HCT116 (cell line): ENCODE data around the gene LRRN3. TPM values are rescaled to one million over a fixed set of nuclear protein-coding genes. Genes with fewer than 3 reads are reported as not detected.
A peak's percentile ranks its signal among the peaks of the same experiment; 100 is the strongest.

Source experiments
- ATAC-seq: fragments of 200-7000 bp; cut with Tn5 transposase; 2 replicates; pipeline ENCODE4 v1.9.1; 2020; ENCODE audit warnings: mild to moderate bottlenecking, moderate library complexity
- Bru-seq: library from RNA; stranded (reverse); fragments of 400-500 nt; gene quantifications from one replicate; lab custom pipeline; 2021; lab: Mats Ljungman, UMichigan
- BruChase-seq, 2 experiments: library from RNA; stranded (reverse); fragments of 400-500 nt; gene quantifications; one replicate each; lab custom pipeline; 2021; lab: Mats Ljungman, UMichigan
- BruUV-seq: library from RNA; stranded (reverse); fragments of 400-500 nt; replicated peaks from 2 replicates; lab custom pipeline; 2021; lab: Mats Ljungman, UMichigan
- CTCF ChIA-PET: fragments of 300-600 bp; sonication (Branson Sonifier 250); formaldehyde crosslinking; loops from one replicate; lab custom pipeline; 2021; ENCODE audit warnings: antibody characterized with exemption; lab: Charles Lee
- POLR2A ChIA-PET: fragments of 300-600, 350-600 bp; sonication (Branson Sonifier 250); formaldehyde crosslinking; loops from one replicate; lab custom pipeline; 2021; ENCODE audit warnings: antibody characterized with exemption; lab: Charles Lee
- RAD21 ChIA-PET, 2 experiments: fragments of 300-600 bp; sonication (Branson Sonifier 250); formaldehyde crosslinking; loops; one replicate each; lab custom pipeline; 2023; ENCODE audit warnings: low total read pairs in 2 of 2; ENCODE audit not compliant: uncharacterized antibody in 2 of 2, unreplicated experiment in 2 of 2, low non-redundant PET in 1 of 2; lab: Charles Lee
- DNase-seq: peaks from one replicate; pipeline ENCODE4 v3.0.0-alpha.2; 2010; ENCODE audit warnings: low read depth, low spot score
- H2AFZ ChIP-seq: fragments of 200-600 bp; shearing (Covaris generic), sonication (generic); 2 replicates; pipeline ENCODE4 v1.6.1; 2017; ENCODE audit warnings: low read depth, mixed run types, mixed read lengths, antibody characterized with exemption, low read length; ENCODE audit not compliant: poor library complexity, severe bottlenecking
- H3K27ac ChIP-seq: 2 replicates; pipeline ENCODE4 v1.5.1; 2012; ENCODE audit warnings: low read depth, low read length
- H3K27me3 ChIP-seq: fragments of 200-600 bp; sonication (generic); 2 replicates; pipeline ENCODE4 v1.6.1; 2016; ENCODE audit warnings: mixed run types, low read length, mixed read lengths; ENCODE audit not compliant: insufficient read depth
- H3K36me3 ChIP-seq, 2 experiments: fragments of 200-500 bp in 1 of 2; fragments of 200-600 bp in 1 of 2; sonication (Bioruptor generic) in 1 of 2; sonication (generic) in 1 of 2; 2 replicates each; pipeline versions ENCODE4 v1.5.1 to v1.6.1; 2014 to 2016; ENCODE audit warnings: low read length in 2 of 2, inconsistent platforms in 1 of 2, mixed read lengths in 1 of 2, mixed run types in 1 of 2; ENCODE audit not compliant: insufficient read depth in 2 of 2, control insufficient read depth in 1 of 2
- H3K4me1 ChIP-seq, 2 experiments: fragments of 200-600 bp in 1 of 2; sonication (generic) in 1 of 2; 2 replicates each; pipeline versions ENCODE4 v1.5.1 to v1.6.1; 2012 to 2017; ENCODE audit warnings: low read length in 2 of 2, inconsistent platforms in 1 of 2, mild to moderate bottlenecking in 1 of 2, mixed read lengths in 1 of 2, mixed run types in 1 of 2, moderate library complexity in 1 of 2; ENCODE audit not compliant: insufficient read depth in 2 of 2, control insufficient read depth in 1 of 2
- H3K4me2 ChIP-seq: fragments of 200-600 bp; sonication (generic); 2 replicates; pipeline ENCODE4 v1.6.1; 2017; ENCODE audit warnings: mixed run types, low read length, mixed read lengths
- H3K4me3 ChIP-seq, 2 experiments: fragments of 200-600 bp in 1 of 2; sonication (generic) in 1 of 2; replicated peaks in 1 of 2; 2 replicates each; pipeline ENCODE4 v1.5.1; 2011 to 2016; ENCODE audit warnings: low read length in 2 of 2, control low read depth in 1 of 2, low read depth in 1 of 2, mild to moderate bottlenecking in 1 of 2, mixed read lengths in 1 of 2, mixed run types in 1 of 2
- H3K79me2 ChIP-seq: fragments of 200-600 bp; sonication (generic); 2 replicates; pipeline ENCODE4 v1.6.1; 2017; ENCODE audit warnings: mild to moderate bottlenecking, mixed run types, low read length, moderate library complexity, mixed read lengths; ENCODE audit not compliant: insufficient read depth
- H3K9ac ChIP-seq: fragments of 200-600 bp; sonication (generic); 2 replicates; pipeline ENCODE4 v1.6.1; 2016; ENCODE audit warnings: low read length, mixed read lengths
- H3K9me2 ChIP-seq: fragments of 200-600 bp; sonication (generic), shearing (Covaris generic); 2 replicates; pipeline ENCODE4 v1.6.1; 2017; ENCODE audit warnings: mixed run types, mild to moderate bottlenecking, moderate library complexity; ENCODE audit not compliant: insufficient read depth
- H3K9me3 ChIP-seq, 2 experiments: fragments of 200-500 bp in 1 of 2; fragments of 200-600 bp in 1 of 2; sonication (Bioruptor generic) in 1 of 2; sonication (generic) in 1 of 2; 2 replicates each; pipeline ENCODE4 v1.6.1; 2014 to 2017; ENCODE audit warnings: low read length in 2 of 2, mixed read lengths in 2 of 2, inconsistent platforms in 1 of 2, low read depth in 1 of 2, mild to moderate bottlenecking in 1 of 2, mixed run types in 1 of 2, moderate library complexity in 1 of 2; ENCODE audit not compliant: control insufficient read depth in 1 of 2, insufficient read depth in 1 of 2
- H4K20me1 ChIP-seq: fragments of 200-600 bp; sonication (generic), shearing (Covaris generic); 2 replicates; pipeline ENCODE4 v1.6.1; 2017; ENCODE audit warnings: mixed run types, mild to moderate bottlenecking, moderate library complexity; ENCODE audit not compliant: insufficient read depth
- ATF3 ChIP-seq: IDR thresholded peaks from 2 replicates; pipeline ENCODE4 v1.6.1; 2012
- CBX3 ChIP-seq: IDR thresholded peaks from 2 replicates; pipeline ENCODE4 v1.6.1; 2012; ENCODE audit warnings: low read depth
- ELF1 ChIP-seq: IDR thresholded peaks from 2 replicates; pipeline ENCODE4 v1.6.1; 2012; ENCODE audit warnings: low read depth, borderline replicate concordance
- EZH2 ChIP-seq: fragments of 200-600 bp; sonication (generic); IDR thresholded peaks from 2 replicates; pipeline ENCODE4 v1.6.1; 2017; ENCODE audit warnings: antibody characterized with exemption, mixed run types
- JUND ChIP-seq: IDR thresholded peaks from 2 replicates; pipeline ENCODE4 v1.6.1; 2012
- POLR2A ChIP-seq: IDR thresholded peaks from 2 replicates; pipeline ENCODE4 v1.7.0; 2011; ENCODE audit warnings: borderline replicate concordance; ENCODE audit not compliant: insufficient read depth, insufficient read length; ENCODE audit errors: extremely low read depth
- POLR2AphosphoS5 ChIP-seq: IDR thresholded peaks from 2 replicates; pipeline ENCODE4 v1.6.1; 2011; ENCODE audit warnings: mild to moderate bottlenecking, low read depth, low read length, moderate library complexity
- REST ChIP-seq: IDR thresholded peaks from 2 replicates; pipeline ENCODE4 v1.6.1; 2012; ENCODE audit warnings: low read depth
- SP1 ChIP-seq: IDR thresholded peaks from 2 replicates; pipeline ENCODE4 v1.6.1; 2012; ENCODE audit warnings: low read depth
- TCF7L2 ChIP-seq: IDR thresholded peaks from 2 replicates; pipeline ENCODE4 v1.7.0; 2011; ENCODE audit warnings: borderline replicate concordance, inconsistent platforms; ENCODE audit not compliant: insufficient read depth, insufficient read length; ENCODE audit errors: extremely low read depth
- intact Hi-C: fragments of 100-400 bp; cut with micrococcal nuclease; formaldehyde crosslinking; loops from 2 replicates; pipeline ENCODE4 v1.10.0; 2022
- long read RNA-seq: library from polyadenylated mRNA; unstranded; transcript quantifications from one replicate; pipeline ENCODE4 v2.0.0, GENCODE V29; 2021; ENCODE audit not compliant: unreplicated experiment
- polyA plus RNA-seq: library from polyadenylated mRNA; unstranded; fragments of >200 nt; gene quantifications from 2 replicates; pipeline ENCODE4 v1.2.1, GENCODE V29; 2012; ENCODE audit warnings: missing spikeins
- total RNA-seq: library from RNA; stranded (reverse); gene quantifications from one replicate; pipeline ENCODE4 v1.2.1, GENCODE V29; 2021; ENCODE audit not compliant: unreplicated experiment

The LRRN3 gene
- total RNA-seq (0.07 TPM), Bru-seq, nascent RNA (not detected), BruChase-seq, experiment 1, labeled RNA remaining after a 6-hour chase (percentile 3 among the genes with signal in this experiment), BruChase-seq, experiment 2, labeled RNA remaining after a 2-hour chase (not detected)
- not detected in 2 replicates for polyA plus RNA-seq
- long read RNA-seq = 0 reads

GRCh38 chr7:111090846-111091245 is at the start of gene LRRN3:
LRRN3 (plus strand) TSS chr7:111091127; CDS start chr7:111122773, 31,646 bp downstream.
- CTCF ChIA-PET = no interaction called here
- H3K4me3 ChIP-seq = no peak within 1 kb of the TSS
- RAD21 ChIA-PET = no interaction called here
- POLR2A ChIA-PET = no interaction called here
- intact Hi-C loops = loop anchor here (5.0 to 10.0 kb wide), 2 partner anchors 646 to 1246 kb away; no protein-coding TSS in a partner anchor
- no peak within 1 kb of the TSS for H3K9ac ChIP-seq
- H3K9me2 ChIP-seq = no peaks in the 10 kb centered on the region
- no peak within 1 kb of the TSS for H2AFZ ChIP-seq
- H3K9me3 ChIP-seq = no peaks in the 10 kb centered on the region
- H4K20me1 ChIP-seq = no peaks in the 10 kb centered on the region
- no peaks in the 10 kb centered on the region for H3K79me2 ChIP-seq
- TF ChIP-seq REST (no peak), JUND (no peak), POLR2A (no peak), EZH2 (no peak), CBX3 (no peak), SP1 (no peak)
- no peak within 1 kb of the TSS for H3K27ac ChIP-seq
- H3K27me3 ChIP-seq = no peaks in the 10 kb centered on the region
- H3K36me3 ChIP-seq = no peaks in the 10 kb centered on the region
- BruUV-seq = no TSS peak
- no peak for DNase-seq
- H3K4me1 ChIP-seq = no peaks in the 10 kb centered on the region
- no peak within 1 kb of the TSS for H3K4me2 ChIP-seq
- ATAC-seq = no peak

- intact Hi-C loops = no loop called here
- DNase-seq (no peak), ATAC-seq (no peak)
- Histone ChIP-seq H3K27ac (no peak overlapping the region), H3K36me3 (no peaks in the 10 kb centered on the region), H3K4me1 (no peaks in the 10 kb centered on the region), H3K79me2 (no peaks in the 10 kb centered on the region), H3K9me3 (no peaks in the 10 kb centered on the region), H2AFZ (no peak overlapping the region), H3K27me3 (no peaks in the 10 kb centered on the region), H3K9me2 (no peaks in the 10 kb centered on the region), H3K4me3 (no peak overlapping the region), H3K4me2 (no peak overlapping the region), H3K9ac (no peak overlapping the region), H4K20me1 (no peaks in the 10 kb centered on the region)
- ChIA-PET RAD21 (no interaction called here), CTCF (no interaction called here), POLR2A (no interaction called here)
- TF ChIP-seq TCF7L2 = no peak
- no peak for TF ChIP-seq POLR2AphosphoS5
- TF ChIP-seq ELF1 = no peak
- no peak for TF ChIP-seq POLR2A
- no peak for TF ChIP-seq ATF3
- BruUV-seq = no TSS peak
These were observed 49.4 kb upstream of the LRRN3 start for GRCh38 chr7:111041577-111041976.
